Activated naive CD4-positive, alpha-beta T cell treated with anti-CD3 and anti-CD28 coated beads, Interleukin-2, amount 50 U/mL, for 72 hours (primary cell): ENCODE measurements around the gene CEACAM19. TPM values are rescaled to one million over a fixed set of nuclear protein-coding genes. Genes with fewer than 3 reads are reported as not detected.

Source experiments
- total RNA-seq, 2 donors: library from RNA; stranded (reverse); gene quantifications; one replicate each; pipeline ENCODE4 v1.2.3, GENCODE V29; 2022

Gene CEACAM19
- total RNA-seq, 2 donors from 2014 or later = 2.2 to 2.5 TPM

Other genes with a start within 250 kb of the CEACAM19 start
- 1 to 10 TPM in 1 of 2 donors, under 1 TPM in 1; 0.09 to 1.2 TPM for gene ZNF229, start 223.0 kb upstream of the CEACAM19 start, total RNA-seq
- 1 to 10 TPM; 8.2 to 9.6 TPM for gene ZNF180, start 171.0 kb upstream of the CEACAM19 start, total RNA-seq
- gene CEACAM20, start 141.8 kb upstream of the CEACAM19 start, total RNA-seq = not detected
- not detected for gene IGSF23, start 57.9 kb upstream of the CEACAM19 start, total RNA-seq
- gene PVR, start 27.6 kb upstream of the CEACAM19 start, total RNA-seq = 10 to 100 TPM; 18.2 to 23.4 TPM
- gene CEACAM16, start 27.7 kb downstream of the CEACAM19 start, total RNA-seq = not detected
- gene BCL3, start 77.2 kb downstream of the CEACAM19 start, total RNA-seq = 100 to 1,000 TPM in 1 of 2 donors, 10 to 100 TPM in 1; 83.8 to 124 TPM
- gene CBLC, start 106.4 kb downstream of the CEACAM19 start, total RNA-seq = not detected
- gene BCAM, start 137.6 kb downstream of the CEACAM19 start, total RNA-seq = under 1 TPM in 1 of 2 donors, not detected in 1; 0.31 TPM
- under 1 TPM; 0.89 to 0.98 TPM for gene NECTIN2, start 174.8 kb downstream of the CEACAM19 start, total RNA-seq
- gene TOMM40, start 219.8 kb downstream of the CEACAM19 start, total RNA-seq = 100 to 1,000 TPM in 1 of 2 donors, 10 to 100 TPM in 1; 38.2 to 120 TPM
- gene APOE, start 234.3 kb downstream of the CEACAM19 start, total RNA-seq = 1 to 10 TPM in 1 of 2 donors, under 1 TPM in 1; 0.80 to 2.9 TPM
- gene APOC1, start 243.1 kb downstream of the CEACAM19 start, total RNA-seq = under 1 TPM in 1 of 2 donors, not detected in 1; 0.61 TPM